Measurements from ENCODE around the gene TMEM231. TPM values are rescaled to one million over a fixed set of nuclear protein-coding genes. Genes with fewer than 3 reads are reported as not detected.

The TMEM231 gene
- total and polyA plus RNA-seq, 9 of the 15 experiments (the other 6 are each of a cell fraction or from before 2014, with no cell fraction given): 1.6 to 27.6 (median 9.1) TPM

DNA sequence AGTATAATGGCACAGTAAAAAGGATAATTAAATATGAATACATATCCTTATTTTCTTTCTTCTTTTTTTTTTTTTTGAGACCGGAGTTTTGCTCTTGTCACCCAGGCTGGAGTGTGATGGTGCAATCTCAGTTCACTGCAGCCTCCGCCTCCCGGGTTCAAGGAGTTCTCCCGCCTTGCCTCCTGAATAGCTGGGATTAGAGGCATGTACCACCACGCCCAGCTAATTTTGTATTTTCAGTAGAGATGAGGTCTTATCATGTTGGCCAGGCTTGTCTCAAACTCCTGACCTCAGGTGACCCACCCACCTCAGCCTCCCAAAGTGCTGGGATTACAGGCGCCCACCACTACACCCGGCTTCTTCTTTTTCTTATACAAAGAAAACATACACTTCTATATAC, 22.2 kb upstream of the TMEM231 start (continued):
- TF ChIP-seq MXD1 (CRISPR knock-in tag; IDR thresholded peaks at IDR 0.05; ENCODE audit: borderline replicate concordance, poor library complexity, severe bottlenecking) (no peak), CREM (IDR thresholded peaks at IDR 0.05; ENCODE audit: low read depth) (no peak), ZFX (CRISPR knock-in tag; IDR thresholded peaks at IDR 0.05) (no peak), ARID1B (IDR thresholded peaks at IDR 0.05) (peak; percentile 92), SRSF3 (IDR thresholded peaks at IDR 0.05; ENCODE audit: insufficient read depth, low read length) (no peak), NR2F6 (CRISPR knock-in tag; IDR thresholded peaks at IDR 0.05) (no peak), ELF4 (CRISPR knock-in tag; IDR thresholded peaks at IDR 0.05) (no peak), CTCFL (IDR thresholded peaks at IDR 0.05; ENCODE audit: borderline replicate concordance, insufficient read depth, low read depth, low read length, poor library complexity, severe bottlenecking) (no peak), HNRNPL (IDR thresholded peaks at IDR 0.05; ENCODE audit: low read depth, low read length) (no peak), NBN (IDR thresholded peaks at IDR 0.05; ENCODE audit: low read depth) (no peak), RBM22 (IDR thresholded peaks at IDR 0.05; ENCODE audit: low read depth, low read length, poor library complexity, severe bottlenecking) (no peak), HMG20B (CRISPR knock-in tag; IDR thresholded peaks at IDR 0.05) (no peak), FOXJ3 (CRISPR knock-in tag; IDR thresholded peaks at IDR 0.05) (no peak), ZNF512 (tag; IDR thresholded peaks at IDR 0.05) (no peak), BHLHE40 (IDR thresholded peaks at IDR 0.05; ENCODE audit: low read length) (peak; percentile 23; the same call in 1 of the 2 replicates), TAF9B (IDR thresholded peaks at IDR 0.05; ENCODE audit: partially characterized antibody) (no peak), PURB (CRISPR knock-in tag; IDR thresholded peaks at IDR 0.05; ENCODE audit: low read depth) (no peak), POLR2H (tag; IDR thresholded peaks at IDR 0.05; ENCODE audit: low read depth) (no peak), TEAD1 (CRISPR knock-in tag; IDR thresholded peaks at IDR 0.05) (no peak), KLF10 (CRISPR knock-in tag; IDR thresholded peaks at IDR 0.05) (no peak), HDGF (IDR thresholded peaks at IDR 0.05) (no peak), ZNF584 (CRISPR knock-in tag; IDR thresholded peaks at IDR 0.05; ENCODE audit: low read depth) (no peak), RBM15 (IDR thresholded peaks at IDR 0.05; ENCODE audit: insufficient read depth, low read length) (no peak), SMARCC2 (IDR thresholded peaks at IDR 0.05; ENCODE audit: low read depth) (no peak)
